Umbilical cord (tissue), 2 donors: ENCODE results near the gene PRR35. TPM values are rescaled to one million over a fixed set of nuclear protein-coding genes. Genes with fewer than 3 reads are reported as not detected.

Experiments used
- DNase-seq: peaks from one replicate; pipeline ENCODE4 v3.0.0-alpha.2; 2015; ENCODE audit warnings: low spot score
- total RNA-seq: library from RNA; depleted of rRNA; stranded (reverse); fragments of >200 nt; gene quantifications from one replicate; pipeline ENCODE4 v1.2.3, GENCODE V29; 2014; ENCODE audit warnings: low replicate concordance; ENCODE audit not compliant: insufficient read depth

The PRR35 gene
- total RNA-seq, 1 donor from 2014 or later: not detected

GRCh38 chr16:578232-578869 lies 18.2 kb downstream of the PRR35 start:
- no peak for DNase-seq

- DNase-seq: peak; percentile 63
Measured at GRCh38 chr16:578870-579405, 18.7 kb downstream of the PRR35 start.

- DNase-seq: no peak
Measured at GRCh38 chr16:580141-580945, 20.1 kb downstream of the PRR35 start.

DNA sequence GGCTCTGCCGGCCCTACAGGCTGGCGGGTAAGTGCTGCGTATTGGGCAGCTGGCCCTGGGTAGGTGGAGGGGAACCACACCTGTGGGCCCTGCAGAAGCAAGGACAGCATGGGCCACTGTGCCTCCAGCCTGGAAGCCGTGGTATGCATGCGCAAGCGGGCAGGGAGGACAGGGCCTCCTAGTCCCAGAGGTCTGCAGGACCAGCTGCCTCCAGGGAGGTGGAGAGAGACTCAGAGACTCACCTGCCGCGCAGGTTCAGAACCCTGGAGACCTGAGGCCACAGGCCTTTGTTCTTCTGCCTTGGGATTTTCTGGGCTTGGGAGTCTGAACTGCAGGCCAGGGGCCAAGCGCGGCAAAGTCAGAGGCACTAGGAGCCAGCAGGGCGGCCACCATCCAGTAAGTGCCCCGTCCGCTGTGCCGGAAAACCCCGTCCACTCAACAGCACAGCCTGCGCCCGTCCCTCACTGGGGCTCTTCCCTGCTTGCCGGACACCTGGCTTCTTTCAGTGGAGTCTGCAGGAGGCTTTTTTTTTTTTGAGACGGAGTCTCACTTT lies 20.8 kb downstream of the PRR35 start:
- no peak for DNase-seq

- DNase-seq: no peak
Measured at GRCh38 chr16:582218-582613, 22.0 kb downstream of the PRR35 start.

DNA sequence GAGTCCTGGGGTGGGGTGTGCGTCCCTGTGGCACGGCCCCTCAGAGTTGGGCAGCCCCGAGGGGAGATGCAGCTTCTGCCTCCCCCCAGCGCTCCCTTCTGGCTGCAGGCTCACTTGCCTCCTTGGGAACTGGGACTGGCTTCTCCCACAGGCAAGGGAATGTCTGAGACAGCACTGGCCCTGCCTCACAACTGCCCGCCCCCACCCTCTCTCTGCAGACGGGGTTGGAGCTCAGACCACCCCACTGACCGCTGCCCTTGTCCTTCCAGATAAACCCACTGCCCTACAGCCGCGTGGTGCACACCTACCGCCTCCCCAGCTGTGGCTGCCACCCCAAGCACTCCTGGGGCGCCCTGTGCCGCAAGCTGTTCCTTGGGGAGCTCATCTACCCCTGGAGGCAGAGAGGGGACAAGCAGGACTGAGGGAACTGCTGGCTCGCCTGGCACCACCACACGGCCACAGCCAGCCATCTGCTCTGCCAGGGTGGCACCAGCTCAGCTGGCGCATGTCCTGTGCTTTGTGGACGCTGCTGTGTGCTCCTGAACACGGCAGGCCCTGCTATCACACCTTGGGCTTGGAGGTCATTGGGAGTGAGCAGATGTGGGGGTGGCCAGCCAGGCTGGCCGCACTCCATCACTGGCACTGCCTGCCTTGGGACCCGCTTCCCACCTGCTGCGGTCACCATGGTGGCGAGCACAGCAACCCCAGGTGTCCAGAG lies 22.6 kb downstream of the PRR35 start:
- no peak for DNase-seq

DNA sequence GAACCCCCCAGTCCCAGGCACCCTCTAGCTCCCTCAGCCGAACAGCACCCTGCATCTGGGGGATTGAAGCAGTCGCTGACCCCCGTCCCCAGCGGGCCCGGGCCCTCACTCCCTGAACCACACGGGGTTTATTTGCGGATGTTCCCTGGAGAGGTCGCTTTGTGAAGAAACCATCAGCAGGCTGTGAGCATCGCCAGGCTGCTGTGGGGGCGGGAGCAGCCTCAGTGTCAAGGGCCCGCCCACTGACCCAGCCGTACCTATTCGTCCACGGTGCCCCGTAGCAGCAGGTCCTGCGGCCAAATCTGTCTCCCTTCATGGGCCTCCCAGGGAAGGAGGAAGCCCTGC lies 23.2 kb downstream of the PRR35 start:
- DNase-seq: no peak

GRCh38 chr16:583815-584591 lies 23.8 kb downstream of the PRR35 start:
- no peak for DNase-seq

GRCh38 chr16:585351-585750 lies 25.2 kb downstream of the PRR35 start:
- no peak for DNase-seq

- DNase-seq: no peak
Measured at GRCh38 chr16:586047-586644, 26.0 kb downstream of the PRR35 start.

DNA sequence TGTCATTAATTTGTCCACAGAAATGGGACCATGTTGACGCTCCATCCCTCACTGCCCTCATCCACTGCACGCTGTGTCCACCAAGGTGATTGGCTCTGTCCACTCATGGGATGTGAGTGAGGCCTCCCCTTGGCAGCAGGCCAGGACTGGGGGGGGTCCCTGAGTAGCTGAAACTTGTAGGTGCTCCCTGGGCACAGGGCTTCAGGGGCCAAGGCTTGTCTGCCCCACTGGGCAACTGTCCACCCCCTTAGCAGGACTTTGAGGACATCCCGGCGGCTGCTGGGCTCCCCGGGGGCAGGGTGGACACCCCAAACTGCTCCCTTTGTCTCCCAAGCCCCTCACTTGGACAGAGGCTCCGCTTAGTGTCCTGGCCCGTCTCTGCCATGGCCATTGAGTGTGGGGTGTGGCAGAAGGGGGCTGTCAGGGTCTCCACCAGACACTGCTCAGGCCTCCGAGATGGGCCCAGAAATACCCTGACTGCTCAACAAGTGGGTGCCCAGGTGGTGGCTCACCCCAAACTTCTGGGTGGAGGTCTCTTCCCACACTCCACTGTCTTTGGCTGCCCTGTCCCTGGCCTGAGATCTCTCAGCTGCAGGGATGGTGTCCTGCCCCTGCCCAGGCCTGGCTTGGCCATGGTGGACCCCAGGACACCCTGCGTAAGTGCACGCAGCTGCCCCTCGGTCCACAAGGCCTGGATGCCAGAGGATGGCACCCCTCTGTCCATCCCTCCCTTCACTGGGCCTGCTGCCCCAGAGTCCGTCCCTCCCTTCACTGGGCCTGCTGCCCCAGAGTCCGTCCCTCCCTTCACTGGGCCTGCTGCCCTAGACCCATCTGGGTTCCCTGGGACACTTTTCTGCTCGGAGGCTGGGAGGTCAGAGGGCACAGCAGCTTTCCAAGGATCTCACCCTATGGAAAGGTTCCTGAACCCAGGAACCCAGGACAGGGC lies 26.7 kb downstream of the PRR35 start:
- no peak for DNase-seq

GRCh38 chr16:588639-588888 lies 28.4 kb downstream of the PRR35 start:
- peak; percentile 57 for DNase-seq

DNA sequence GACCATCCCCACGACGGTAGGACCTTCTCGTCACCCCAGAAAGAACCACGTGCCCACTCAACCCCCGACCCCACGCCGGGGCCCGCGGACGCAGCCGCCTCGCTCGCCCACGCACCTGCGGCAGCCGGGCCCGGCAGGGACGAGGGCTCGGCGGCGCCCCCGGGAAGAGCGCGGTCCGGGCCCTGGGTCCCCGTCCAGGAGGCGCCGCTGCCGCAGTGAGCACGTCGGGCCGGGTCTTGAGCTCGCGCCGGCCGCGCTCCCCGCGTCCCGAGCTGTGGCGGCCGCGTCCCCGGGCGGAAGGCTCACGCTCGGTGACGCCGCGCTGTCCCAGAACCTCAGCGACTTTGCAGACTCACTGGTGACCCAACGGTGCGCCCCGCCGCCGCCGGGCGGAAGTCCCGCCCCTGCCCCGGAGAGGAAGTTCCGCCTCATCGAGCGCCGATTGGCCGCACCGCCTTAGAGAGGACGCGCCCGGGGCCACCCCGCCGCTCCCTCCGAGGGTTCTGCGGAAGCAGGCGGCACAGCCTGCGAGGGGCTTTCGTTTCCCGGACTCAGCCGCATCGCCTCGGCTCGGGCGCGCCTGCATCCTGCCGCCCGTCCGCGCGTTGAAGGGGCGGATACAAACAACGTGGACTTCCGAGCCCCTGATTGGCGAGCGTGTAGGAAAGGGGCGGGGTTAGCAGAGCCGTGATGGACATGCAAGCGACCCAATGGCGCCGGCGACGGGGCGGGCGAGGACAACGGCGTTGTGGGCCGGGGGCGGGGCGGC lies 28.9 kb downstream of the PRR35 start:
- DNase-seq: peak; percentile 98

GRCh38 chr16:589658-590187 lies 29.5 kb downstream of the PRR35 start, which contains the start of gene RAB40C:
Gene RAB40C, plus strand, starts transcription at chr16:590066. Its CDS starts 226 bp downstream, at chr16:590292.
- DNase-seq: peak; percentile 99

- peak; percentile 47 for DNase-seq
Measured at GRCh38 chr16:590188-590814, 30.1 kb downstream of the PRR35 start.

DNA sequence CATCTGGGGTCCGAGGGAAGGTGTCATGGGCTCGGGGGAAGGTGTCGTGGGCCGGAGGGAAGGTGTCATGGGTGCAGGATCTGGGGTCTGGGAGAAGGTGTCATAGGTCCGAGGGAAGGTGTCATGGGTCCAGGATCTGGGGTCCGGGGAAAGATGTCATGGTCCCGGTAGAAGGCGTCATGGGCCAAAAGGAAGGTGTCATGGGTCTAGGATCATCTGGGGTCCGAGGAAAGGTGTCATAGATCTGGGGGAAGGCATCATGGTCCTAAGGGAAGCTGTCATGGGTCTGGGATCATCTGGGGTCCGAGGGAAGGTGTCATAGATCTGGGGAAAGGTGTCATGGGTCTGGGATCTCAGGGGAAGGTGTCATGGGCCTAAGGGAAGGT lies 30.6 kb downstream of the PRR35 start:
- no peak for DNase-seq

GRCh38 chr16:591231-591630 lies 31.0 kb downstream of the PRR35 start:
- no peak for DNase-seq

- no peak for DNase-seq
Measured at GRCh38 chr16:591892-592517, 31.8 kb downstream of the PRR35 start.
